Left lung (tissue), 10 donors: ENCODE measurements around the gene ACSL5. TPM values are rescaled to one million over a fixed set of nuclear protein-coding genes. Genes with fewer than 3 reads are reported as not detected.

Source experiments
- ATAC-seq: fragments of 200-7000 bp; cut with Tn5 transposase; one replicate; pipeline ENCODE4 v1.9.1; 2020; ENCODE audit warnings: moderate library complexity
- DNase-seq, 4 donors: peaks; one replicate each; pipeline ENCODE4 v3.0.0-alpha.2; 2013 to 2020
- H3K27ac ChIP-seq, 2 donors: fragments of 200-600 bp; sonication (generic) in 1 of 2; one replicate each; pipeline versions ENCODE4 v1.5.0 to v1.8.0; 2020 to 2021
- H3K27me3 ChIP-seq, 2 donors: fragments of 200-600 bp; sonication (generic) in 1 of 2; one replicate each; pipeline versions ENCODE4 v1.5.0 to v1.8.0; 2020 to 2021
- H3K36me3 ChIP-seq, 2 donors: fragments of 200-600 bp; sonication (generic) in 1 of 2; one replicate each; pipeline versions ENCODE4 v1.5.0 to v1.8.0; 2020 to 2021
- H3K4me1 ChIP-seq, 2 donors: fragments of 200-600 bp; one replicate each; pipeline ENCODE4 v1.8.0; 2021
- H3K4me3 ChIP-seq, 2 donors: fragments of 200-600 bp; sonication (generic) in 1 of 2; one replicate each; pipeline versions ENCODE4 v1.5.0 to v1.8.0; 2020 to 2021; ENCODE audit warnings: mild to moderate bottlenecking in 1 of 2
- H3K9me3 ChIP-seq, 2 donors: fragments of 200-600 bp; sonication (generic) in 1 of 2; one replicate each; pipeline versions ENCODE4 v1.5.0 to v1.8.0; 2020 to 2021
- intact Hi-C, 2 donors: fragments of 100-400 bp; cut with DNase I; formaldehyde crosslinking; loops; one replicate each; pipeline versions ENCODE4 v1.11.2 to v1.14.2; 2022
- polyA plus RNA-seq, 6 donors: library from polyadenylated mRNA; unstranded; fragments of 120-200 nt; gene quantifications; one replicate each; pipeline ENCODE4 v1.2.1, GENCODE V29; 2013; ENCODE audit not compliant: insufficient read length in 6 of 6
- total RNA-seq, 2 donors: library from RNA; stranded (reverse); fragmentation: NEBNext Ultra II Directional; extraction: Animal tissue kit (Norgen Biotek cat#: 25700); gene quantifications; one replicate each; pipeline ENCODE4 v1.2.1, GENCODE V29; 2021
- TF ChIP-seq, protein P1 (sequence below), 2 donors: fragments of 200-600 bp; sonication (generic) in 1 of 2; IDR thresholded peaks; one replicate each; pipeline versions ENCODE4 v1.5.0 to v1.8.0; 2021; ENCODE audit warnings: antibody characterized with exemption in 2 of 2
- donor health status: DM: no; HTN: yes; CAD: no.
- donor health status: DM: no; HTN: no; CAD: no.

ACSL5 gene
- total and polyA plus RNA-seq, 8 donors: 10.5 to 82.5 (median 14.1) TPM

DNA sequence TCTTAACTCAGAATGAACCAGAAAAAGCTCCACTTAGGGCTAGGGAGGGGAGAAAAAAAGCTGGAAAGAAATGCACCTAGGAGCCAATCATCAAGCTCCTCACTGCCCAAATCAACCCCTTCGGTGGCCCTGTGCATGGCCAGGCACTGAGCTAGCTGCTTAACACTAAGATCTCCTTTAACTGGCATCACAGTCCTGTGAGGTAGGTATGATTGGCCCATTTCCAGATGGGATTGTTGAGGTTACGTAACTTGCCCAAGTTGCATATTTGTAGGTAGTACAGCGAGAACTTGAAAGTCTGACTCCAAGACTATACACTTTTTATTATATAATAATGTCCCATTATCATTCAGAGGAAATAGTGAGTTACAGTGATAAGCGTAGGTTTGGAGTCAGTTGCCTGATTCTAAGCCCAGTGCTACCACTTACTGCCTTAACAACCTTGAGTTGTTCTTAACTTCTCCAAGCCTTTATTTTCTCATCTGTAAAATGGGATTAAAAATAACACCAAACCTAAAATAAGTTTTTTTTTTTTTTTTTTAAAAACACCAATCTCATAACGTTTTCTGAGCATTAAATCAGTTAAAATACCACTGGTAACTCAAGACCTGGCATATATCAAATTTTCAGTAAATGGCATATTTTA, 37.2 kb upstream of the ACSL5 start:
- ATAC-seq (peak; percentile 76), DNase-seq (no peak)
- Histone ChIP-seq H3K27ac (no peak overlapping the region), H3K9me3 (no peaks in the 10 kb centered on the region), H3K4me1 (no peaks in the 10 kb centered on the region), H3K36me3 (no peaks in the 10 kb centered on the region), H3K4me3 (no peak overlapping the region), H3K27me3 (no peaks in the 10 kb centered on the region)
- intact Hi-C loops: no loop called here
- TF ChIP-seq, protein P1, sequence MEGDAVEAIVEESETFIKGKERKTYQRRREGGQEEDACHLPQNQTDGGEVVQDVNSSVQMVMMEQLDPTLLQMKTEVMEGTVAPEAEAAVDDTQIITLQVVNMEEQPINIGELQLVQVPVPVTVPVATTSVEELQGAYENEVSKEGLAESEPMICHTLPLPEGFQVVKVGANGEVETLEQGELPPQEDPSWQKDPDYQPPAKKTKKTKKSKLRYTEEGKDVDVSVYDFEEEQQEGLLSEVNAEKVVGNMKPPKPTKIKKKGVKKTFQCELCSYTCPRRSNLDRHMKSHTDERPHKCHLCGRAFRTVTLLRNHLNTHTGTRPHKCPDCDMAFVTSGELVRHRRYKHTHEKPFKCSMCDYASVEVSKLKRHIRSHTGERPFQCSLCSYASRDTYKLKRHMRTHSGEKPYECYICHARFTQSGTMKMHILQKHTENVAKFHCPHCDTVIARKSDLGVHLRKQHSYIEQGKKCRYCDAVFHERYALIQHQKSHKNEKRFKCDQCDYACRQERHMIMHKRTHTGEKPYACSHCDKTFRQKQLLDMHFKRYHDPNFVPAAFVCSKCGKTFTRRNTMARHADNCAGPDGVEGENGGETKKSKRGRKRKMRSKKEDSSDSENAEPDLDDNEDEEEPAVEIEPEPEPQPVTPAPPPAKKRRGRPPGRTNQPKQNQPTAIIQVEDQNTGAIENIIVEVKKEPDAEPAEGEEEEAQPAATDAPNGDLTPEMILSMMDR (IDR thresholded peaks at IDR 0.05): no peak

- H3K4me1 ChIP-seq: no peaks in the 10 kb centered on the region
- no peak for ATAC-seq
- H3K9me3 ChIP-seq: no peaks in the 10 kb centered on the region
- H3K36me3 ChIP-seq: no peaks in the 10 kb centered on the region
- TF ChIP-seq, protein P1 (IDR thresholded peaks at IDR 0.05): no peak
- no peak overlapping the region for H3K4me3 ChIP-seq
- no peaks in the 10 kb centered on the region for H3K27me3 ChIP-seq
- H3K27ac ChIP-seq: no peak overlapping the region
- intact Hi-C loops: no loop called here
- no peak for DNase-seq
Observed at GRCh38 chr10:112338957-112339356, 35.0 kb upstream of the ACSL5 start.

GRCh38 chr10:112340601-112341000, 33.3 kb upstream of the ACSL5 start:
- intact Hi-C loops: no loop called here
- no peak overlapping the region for H3K4me3 ChIP-seq
- DNase-seq: no peak
- no peak overlapping the region for H3K27ac ChIP-seq
- no peaks in the 10 kb centered on the region for H3K9me3 ChIP-seq
- no peaks in the 10 kb centered on the region for H3K27me3 ChIP-seq
- no peaks in the 10 kb centered on the region for H3K4me1 ChIP-seq
- TF ChIP-seq, protein P1 (IDR thresholded peaks at IDR 0.05): no peak
- no peaks in the 10 kb centered on the region for H3K36me3 ChIP-seq
- no peak for ATAC-seq

DNA sequence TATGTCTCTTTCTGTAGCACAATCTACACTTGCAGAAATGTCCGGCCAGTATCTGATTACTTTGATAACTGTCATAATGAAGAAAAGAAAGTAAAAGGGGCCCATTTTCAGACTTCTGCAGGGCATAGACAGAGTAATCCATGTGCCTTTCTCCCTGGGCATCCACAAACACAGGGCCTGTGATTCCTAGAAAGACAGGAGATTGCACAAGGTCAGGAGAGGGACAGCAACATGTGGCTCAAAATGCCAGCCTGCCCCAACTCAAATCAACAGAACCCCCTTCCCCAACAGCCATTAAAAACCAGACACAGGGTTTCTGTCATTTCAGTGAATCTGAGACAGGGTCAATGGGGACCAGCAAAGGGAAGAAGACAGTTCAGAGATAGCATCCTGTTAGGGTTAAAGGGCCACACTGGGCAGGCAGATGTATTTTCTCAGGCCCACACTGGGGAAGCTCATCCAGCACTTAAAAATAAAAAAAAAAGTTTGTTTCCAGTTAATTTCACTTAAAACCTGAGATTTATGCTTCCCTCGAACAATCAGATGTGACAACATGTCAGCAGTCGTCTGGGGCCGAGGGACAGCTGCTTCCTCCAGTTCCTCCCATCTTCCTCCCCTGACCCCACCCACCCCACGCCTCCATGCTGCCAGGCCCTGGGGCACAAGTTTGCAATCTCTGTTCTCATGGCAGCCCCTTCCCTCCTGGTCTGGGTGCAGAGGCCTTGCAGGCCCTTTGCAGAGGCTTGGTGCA, 30.7 kb upstream of the ACSL5 start:
- no peaks in the 10 kb centered on the region for H3K36me3 ChIP-seq
- no peaks in the 10 kb centered on the region for H3K9me3 ChIP-seq
- ATAC-seq (no peak), DNase-seq (no peak)
- TF ChIP-seq, protein P1 (IDR thresholded peaks at IDR 0.05): no peak
- intact Hi-C loops: no loop called here
- no peaks in the 10 kb centered on the region for H3K4me1 ChIP-seq
- no peak overlapping the region for H3K4me3 ChIP-seq
- no peaks in the 10 kb centered on the region for H3K27me3 ChIP-seq
- no peak overlapping the region for H3K27ac ChIP-seq

GRCh38 chr10:112344261-112344660, 29.7 kb upstream of the ACSL5 start:
- DNase-seq (no peak), ATAC-seq (peak; percentile 45)
- no peaks in the 10 kb centered on the region for H3K27me3 ChIP-seq
- no peaks in the 10 kb centered on the region for H3K4me1 ChIP-seq
- no peak overlapping the region for H3K27ac ChIP-seq
- TF ChIP-seq, protein P1 (IDR thresholded peaks at IDR 0.05): no peak
- H3K4me3 ChIP-seq: no peak overlapping the region
- no peaks in the 10 kb centered on the region for H3K9me3 ChIP-seq
- intact Hi-C loops: no loop called here
- H3K36me3 ChIP-seq: no peaks in the 10 kb centered on the region
